ENCODE data around the gene RGS18.

DNA sequence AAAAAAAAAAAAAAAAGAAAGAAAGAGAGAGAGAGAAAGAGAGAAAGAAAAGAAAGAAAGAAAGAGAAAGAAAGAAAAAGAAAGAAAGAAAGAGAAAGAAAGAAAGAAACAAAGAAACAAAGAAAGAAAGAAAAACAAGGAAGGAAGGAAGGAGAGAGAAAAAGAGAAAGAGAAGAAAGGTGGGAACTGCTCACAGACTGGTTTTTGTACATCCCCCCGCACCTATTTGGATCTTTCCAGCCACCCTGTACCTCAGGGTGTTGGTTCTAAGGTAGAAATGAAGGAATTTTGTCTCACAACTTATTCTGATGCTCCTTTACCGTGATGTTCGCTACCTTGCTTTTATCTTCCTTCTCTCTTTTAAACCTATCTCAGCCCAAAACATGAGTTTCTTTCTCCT is 43.3 kb upstream of the RGS18 start:
- TF ChIP-seq ETS1 (IDR thresholded peaks at IDR 0.05) (no peak), CTCF (conservative IDR thresholded peaks at IDR 0.05; ENCODE audit: low read depth in 2 of 2) (no peak), REST (IDR thresholded peaks at IDR 0.05; ENCODE audit: unreplicated experiment) (no peak), EZH2phosphoT487 (IDR thresholded peaks at IDR 0.05; ENCODE audit: unreplicated experiment) (no peak), POLR2AphosphoS5 (IDR thresholded peaks at IDR 0.05; ENCODE audit: low read depth) (no peak), CREB1 (CRISPR knock-in tag; IDR thresholded peaks at IDR 0.05; ENCODE audit: low read depth) (no peak), JUNB (IDR thresholded peaks at IDR 0.05; ENCODE audit: unreplicated experiment) (no peak)
